WTC11 (cell line): ENCODE measurements around the gene OCLN.

Source experiments
- CREB1 ChIP-seq: sonication (generic); formaldehyde crosslinking; IDR thresholded peaks from 2 replicates; pipeline ENCODE4 v1.8.0; 2023; ENCODE audit warnings: mild to moderate bottlenecking, missing genetic modification reagents
- CTCF ChIP-seq: fragments of 200-600 bp; IDR thresholded peaks from 2 replicates; pipeline ENCODE4 v1.8.0; 2022; ENCODE audit warnings: antibody characterized with exemption
- ESRRA ChIP-seq: sonication (generic); formaldehyde crosslinking; IDR thresholded peaks from 2 replicates; pipeline ENCODE4 v1.8.1; 2022; ENCODE audit warnings: mild to moderate bottlenecking, missing genetic modification reagents, borderline replicate concordance
- ETV6 ChIP-seq: sonication (generic); formaldehyde crosslinking; IDR thresholded peaks from 2 replicates; pipeline ENCODE4 v1.8.1; 2022; ENCODE audit warnings: mild to moderate bottlenecking, missing genetic modification reagents
- IRF1 ChIP-seq: sonication (generic); formaldehyde crosslinking; IDR thresholded peaks from 2 replicates; pipeline ENCODE4 v1.8.0; 2023; ENCODE audit warnings: missing genetic modification reagents
- MAX ChIP-seq: sonication (generic); formaldehyde crosslinking; IDR thresholded peaks from 2 replicates; pipeline ENCODE4 v1.8.0; 2022; ENCODE audit warnings: mild to moderate bottlenecking, missing genetic modification reagents
- NFYB ChIP-seq: sonication (generic); formaldehyde crosslinking; conservative IDR thresholded peaks from 2 replicates; pipeline ENCODE4 v1.8.0; 2022; ENCODE audit warnings: low read depth, missing genetic modification reagents
- NR2C2 ChIP-seq: sonication (generic); formaldehyde crosslinking; IDR thresholded peaks from 2 replicates; pipeline ENCODE4 v1.8.0; 2022; ENCODE audit warnings: mild to moderate bottlenecking, missing genetic modification reagents
- TEAD1 ChIP-seq: sonication (generic); formaldehyde crosslinking; IDR thresholded peaks from 2 replicates; pipeline ENCODE4 v1.8.0; 2022; ENCODE audit warnings: mild to moderate bottlenecking, missing genetic modification reagents
- TEAD4 ChIP-seq: sonication (generic); formaldehyde crosslinking; IDR thresholded peaks from 2 replicates; pipeline ENCODE4 v1.8.0; 2022; ENCODE audit warnings: mild to moderate bottlenecking, missing genetic modification reagents
- TP53 ChIP-seq: sonication (generic); formaldehyde crosslinking; IDR thresholded peaks from 2 replicates; pipeline ENCODE4 v1.8.1; 2023; ENCODE audit warnings: mild to moderate bottlenecking, missing genetic modification reagents
- USF2 ChIP-seq: sonication (generic); formaldehyde crosslinking; IDR thresholded peaks from 2 replicates; pipeline ENCODE4 v1.8.1; 2023; ENCODE audit warnings: mild to moderate bottlenecking, missing genetic modification reagents, moderate library complexity
- ZNF317 ChIP-seq: sonication (generic); formaldehyde crosslinking; IDR thresholded peaks from 2 replicates; pipeline ENCODE4 v1.8.1; 2023; ENCODE audit warnings: low read depth, mild to moderate bottlenecking, moderate library complexity, missing genetic modification reagents, borderline replicate concordance

GRCh38 chr5:69497006-69497520, 4.5 kb downstream of the OCLN start:
- no peak for TF ChIP-seq IRF1 (CRISPR knock-in tag)
- no peak for TF ChIP-seq CTCF
- TF ChIP-seq CREB1 (CRISPR knock-in tag) = no peak
- no peak for TF ChIP-seq TEAD1 (CRISPR knock-in tag)
- TF ChIP-seq MAX = no peak
- no peak for TF ChIP-seq NR2C2 (CRISPR knock-in tag)
- no peak for TF ChIP-seq ZNF317
- no peak for TF ChIP-seq USF2 (CRISPR knock-in tag)
- TF ChIP-seq ETV6 (CRISPR knock-in tag) = no peak
- no peak for TF ChIP-seq NFYB
- no peak for TF ChIP-seq TP53
- TF ChIP-seq TEAD4 = no peak
- no peak for TF ChIP-seq ESRRA (CRISPR knock-in tag)
